Fibroblast of lung (primary cell): ENCODE data around the gene TPRG1L.

ENCODE experiments used
- EZH2 ChIP-seq: IDR thresholded peaks from 2 replicates; pipeline ENCODE4 v1.5.1; 2012; ENCODE audit warnings: low read length, control low read depth, mild to moderate bottlenecking; ENCODE audit errors: missing control alignments
- TF ChIP-seq, protein P1 (sequence below), 2 donors: IDR thresholded peaks in 1 of 2; conservative IDR thresholded peaks in 1 of 2; 1 replicate in 1 of 2; 2 replicates in 1 of 2; pipeline ENCODE4 v1.5.1; 2011 to 2012; ENCODE audit warnings: low read length in 2 of 2, control low read depth in 1 of 2, inconsistent platforms in 1 of 2, low read depth in 1 of 2, mild to moderate bottlenecking in 1 of 2

DNA sequence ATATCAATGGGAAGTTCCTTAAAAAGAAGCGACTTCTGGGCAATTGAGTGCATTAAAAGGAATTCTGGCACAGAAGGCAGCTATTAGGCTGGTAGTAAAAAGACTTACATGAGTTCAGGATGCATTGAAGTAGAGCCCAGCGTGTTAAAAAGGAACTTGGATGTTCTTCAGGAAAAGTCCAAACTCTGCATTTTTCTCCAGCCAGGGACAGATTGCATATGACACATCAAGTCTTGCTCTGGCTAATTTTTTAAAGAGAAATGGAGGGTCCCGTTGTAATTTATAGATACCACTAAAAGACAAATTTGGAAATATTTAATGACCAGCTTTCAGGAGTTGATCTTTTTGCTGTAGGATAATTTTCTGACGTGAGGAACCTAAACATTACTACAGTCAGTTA is 1.2 kb downstream of the TPRG1L start:
- TF ChIP-seq, protein P1, sequence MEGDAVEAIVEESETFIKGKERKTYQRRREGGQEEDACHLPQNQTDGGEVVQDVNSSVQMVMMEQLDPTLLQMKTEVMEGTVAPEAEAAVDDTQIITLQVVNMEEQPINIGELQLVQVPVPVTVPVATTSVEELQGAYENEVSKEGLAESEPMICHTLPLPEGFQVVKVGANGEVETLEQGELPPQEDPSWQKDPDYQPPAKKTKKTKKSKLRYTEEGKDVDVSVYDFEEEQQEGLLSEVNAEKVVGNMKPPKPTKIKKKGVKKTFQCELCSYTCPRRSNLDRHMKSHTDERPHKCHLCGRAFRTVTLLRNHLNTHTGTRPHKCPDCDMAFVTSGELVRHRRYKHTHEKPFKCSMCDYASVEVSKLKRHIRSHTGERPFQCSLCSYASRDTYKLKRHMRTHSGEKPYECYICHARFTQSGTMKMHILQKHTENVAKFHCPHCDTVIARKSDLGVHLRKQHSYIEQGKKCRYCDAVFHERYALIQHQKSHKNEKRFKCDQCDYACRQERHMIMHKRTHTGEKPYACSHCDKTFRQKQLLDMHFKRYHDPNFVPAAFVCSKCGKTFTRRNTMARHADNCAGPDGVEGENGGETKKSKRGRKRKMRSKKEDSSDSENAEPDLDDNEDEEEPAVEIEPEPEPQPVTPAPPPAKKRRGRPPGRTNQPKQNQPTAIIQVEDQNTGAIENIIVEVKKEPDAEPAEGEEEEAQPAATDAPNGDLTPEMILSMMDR (conservative IDR thresholded peaks at IDR 0.05 in 1 of 2, IDR thresholded peaks at IDR 0.05 in 1 of 2; ENCODE audit: low read depth in 1 of 2, low read length in 2 of 2) = no peak
- TF ChIP-seq EZH2 = no peak
